GM12873 (cell line): ENCODE results near the gene MED14.

ENCODE experiments used
- TF ChIP-seq, protein P1 (sequence below): IDR thresholded peaks from 2 replicates; pipeline ENCODE4 v1.5.1; 2012; ENCODE audit warnings: low read depth, mild to moderate bottlenecking, moderate library complexity, low read length, control low read depth; ENCODE audit not compliant: insufficient read depth; ENCODE audit errors: missing control alignments

The MED14 gene

GRCh38 chrX:40622479-40623138, 112.7 kb downstream of the MED14 start:
- TF ChIP-seq, protein P1, sequence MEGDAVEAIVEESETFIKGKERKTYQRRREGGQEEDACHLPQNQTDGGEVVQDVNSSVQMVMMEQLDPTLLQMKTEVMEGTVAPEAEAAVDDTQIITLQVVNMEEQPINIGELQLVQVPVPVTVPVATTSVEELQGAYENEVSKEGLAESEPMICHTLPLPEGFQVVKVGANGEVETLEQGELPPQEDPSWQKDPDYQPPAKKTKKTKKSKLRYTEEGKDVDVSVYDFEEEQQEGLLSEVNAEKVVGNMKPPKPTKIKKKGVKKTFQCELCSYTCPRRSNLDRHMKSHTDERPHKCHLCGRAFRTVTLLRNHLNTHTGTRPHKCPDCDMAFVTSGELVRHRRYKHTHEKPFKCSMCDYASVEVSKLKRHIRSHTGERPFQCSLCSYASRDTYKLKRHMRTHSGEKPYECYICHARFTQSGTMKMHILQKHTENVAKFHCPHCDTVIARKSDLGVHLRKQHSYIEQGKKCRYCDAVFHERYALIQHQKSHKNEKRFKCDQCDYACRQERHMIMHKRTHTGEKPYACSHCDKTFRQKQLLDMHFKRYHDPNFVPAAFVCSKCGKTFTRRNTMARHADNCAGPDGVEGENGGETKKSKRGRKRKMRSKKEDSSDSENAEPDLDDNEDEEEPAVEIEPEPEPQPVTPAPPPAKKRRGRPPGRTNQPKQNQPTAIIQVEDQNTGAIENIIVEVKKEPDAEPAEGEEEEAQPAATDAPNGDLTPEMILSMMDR: no peak

- TF ChIP-seq, protein P1: no peak
Measured at GRCh38 chrX:40617566-40617965, 117.8 kb downstream of the MED14 start.

GRCh38 chrX:40615976-40616375, 119.4 kb downstream of the MED14 start:
- TF ChIP-seq, protein P1: no peak

DNA sequence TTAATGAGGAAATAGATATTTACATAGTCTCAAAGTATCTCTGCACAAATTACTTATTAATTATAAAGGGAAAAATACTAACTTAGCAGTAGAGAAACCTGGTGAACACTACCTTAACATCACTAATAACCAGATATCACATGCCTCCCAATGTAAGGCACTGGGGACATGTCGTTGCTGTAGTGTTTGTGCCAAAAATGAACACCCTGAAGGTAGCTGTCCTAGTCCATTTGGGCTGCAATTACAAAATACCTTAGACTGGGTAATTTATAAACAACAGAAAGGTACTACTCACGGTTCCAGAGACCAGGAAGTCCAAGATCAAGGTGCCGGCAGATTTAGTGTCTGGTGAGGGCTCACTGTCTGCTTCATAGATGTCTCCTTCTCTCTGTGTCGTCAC, 122.8 kb downstream of the MED14 start:
- TF ChIP-seq, protein P1: no peak

GRCh38 chrX:40607381-40607780, 128.0 kb downstream of the MED14 start:
- TF ChIP-seq, protein P1: no peak

- TF ChIP-seq, protein P1: no peak
Measured at GRCh38 chrX:40603446-40603845, 131.9 kb downstream of the MED14 start.
